H54 (cell line): ENCODE measurements around the gene MTCL1.

Experiments used
- DNase-seq: peaks from one replicate; pipeline ENCODE4 v3.0.0; 2011; ENCODE audit warnings: low spot score, mixed read lengths; ENCODE audit not compliant: insufficient read length
- FAIRE-seq: peaks from 3 replicates; lab custom pipeline; 2011; peaks lifted over from hg19 to GRCh38; lab: Jason Lieb, UNC
- POLR2A ChIP-seq: IDR thresholded peaks from 2 replicates; pipeline ENCODE4 v1.6.1; 2011; ENCODE audit warnings: low read depth, mild to moderate bottlenecking, low read length

The MTCL1 gene

DNA sequence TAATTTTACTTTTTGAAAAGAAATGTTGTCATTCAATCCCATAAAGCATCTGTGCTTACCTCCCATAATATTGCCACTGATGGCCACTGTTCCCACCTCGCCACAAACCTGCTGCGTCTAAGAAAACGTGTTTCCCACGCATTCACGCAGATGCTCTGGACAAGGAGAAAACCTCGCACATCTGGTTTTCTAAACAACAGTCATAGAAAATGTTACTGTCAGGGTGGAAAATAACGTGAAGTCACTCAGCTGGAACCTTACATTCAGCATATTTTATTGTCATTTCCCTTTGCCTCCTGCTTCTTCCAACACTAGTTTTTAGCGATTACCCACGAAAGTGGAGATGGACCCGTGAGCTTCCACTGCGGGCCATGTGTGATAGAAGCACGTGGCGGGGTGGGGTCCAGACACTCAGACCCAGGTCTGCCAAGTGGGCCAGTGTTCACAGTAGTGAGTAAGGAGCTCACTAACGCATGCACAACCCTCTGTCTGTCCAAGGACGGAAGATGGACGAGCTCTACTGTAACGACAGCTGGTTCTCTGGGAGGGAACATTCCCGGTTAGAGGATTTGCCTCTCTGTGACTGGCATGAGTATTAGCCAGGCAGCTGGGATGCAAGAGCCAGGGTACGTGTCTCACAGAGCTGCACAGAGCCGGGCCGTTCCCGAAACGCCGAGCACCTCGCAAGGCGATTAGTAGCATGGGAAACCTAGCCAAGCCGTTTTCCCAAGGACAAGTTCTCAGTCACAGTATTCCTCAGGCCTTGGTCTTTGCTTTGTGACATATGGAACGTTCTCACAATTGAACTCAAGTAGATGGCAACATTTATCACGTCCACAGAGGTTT, 94.5 kb downstream of the MTCL1 start:
- no peak for TF ChIP-seq POLR2A
- DNase-seq (peak; percentile 26), FAIRE-seq (no peak)

DNA sequence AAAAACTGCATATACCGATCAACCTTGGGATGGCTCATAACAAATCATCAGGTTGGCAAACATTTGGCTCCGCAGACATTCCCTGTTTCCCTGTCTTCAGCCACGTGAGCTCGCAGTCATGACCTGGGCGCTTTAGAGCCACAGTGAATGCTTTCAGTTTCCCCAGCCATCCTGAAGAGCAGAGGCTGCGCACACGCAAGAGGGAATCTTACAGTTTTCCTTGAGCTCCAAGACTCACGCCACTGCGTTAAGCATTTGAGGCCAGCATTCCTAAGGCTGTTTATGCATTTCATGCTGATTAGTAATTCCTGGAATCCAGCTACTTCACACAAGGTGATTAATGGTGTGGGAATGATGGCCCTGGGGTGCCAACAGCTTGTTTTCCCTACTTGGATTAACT, 95.1 kb downstream of the MTCL1 start:
- peak; percentile 90 for FAIRE-seq
- TF ChIP-seq POLR2A, result no peak
- DNase-seq, result peak; percentile 87

DNA sequence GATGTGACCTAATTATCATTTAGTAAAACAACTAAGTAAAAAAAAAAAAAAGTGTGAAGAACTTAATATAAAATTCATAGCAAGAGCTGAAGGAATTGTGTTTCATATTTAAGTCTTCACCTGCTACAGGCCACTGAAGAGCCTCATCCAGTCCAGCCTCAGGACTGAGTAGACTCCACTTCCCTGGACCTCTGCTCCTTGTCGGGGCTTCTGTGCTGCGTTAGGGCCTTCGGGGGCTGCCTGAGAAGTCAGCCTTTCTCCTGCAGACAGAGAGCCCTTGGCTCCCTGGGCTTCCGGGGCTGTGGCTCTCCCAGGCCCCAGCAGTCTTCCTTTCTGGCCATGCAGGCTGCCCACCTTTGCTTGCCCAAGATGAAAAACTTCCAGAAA, 95.5 kb downstream of the MTCL1 start:
- TF ChIP-seq POLR2A, result no peak
- FAIRE-seq, result no peak
- DNase-seq, result peak; percentile 23

DNA sequence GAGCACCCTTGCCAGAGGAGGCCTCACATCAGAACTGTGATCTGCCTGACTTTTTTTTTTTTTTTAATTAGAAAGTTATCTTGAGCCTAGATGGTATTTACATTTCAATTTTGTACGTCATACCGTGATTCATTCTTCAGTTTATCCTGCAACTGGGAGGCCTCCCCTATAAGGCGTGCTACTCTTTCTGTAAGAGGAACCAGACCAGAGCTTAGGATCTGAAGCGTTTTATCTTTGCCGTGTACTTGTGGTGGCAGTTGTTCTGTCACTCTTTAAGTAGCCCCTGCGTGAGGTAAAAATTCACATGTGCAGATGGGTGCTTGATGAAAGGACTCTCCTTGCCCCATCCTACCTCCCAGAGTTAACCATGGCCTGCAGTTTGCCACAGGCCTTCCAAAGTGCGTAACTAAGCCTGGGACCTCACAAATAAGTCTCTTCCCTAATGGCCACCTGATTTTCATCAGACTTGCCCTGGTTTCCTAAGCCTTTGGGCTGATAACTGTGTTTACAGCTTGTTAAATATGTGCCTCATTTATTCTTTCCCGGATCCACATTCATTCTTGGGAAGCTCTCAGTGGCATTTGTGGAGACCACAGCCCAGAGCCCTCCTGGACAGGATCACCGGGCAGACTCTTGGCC, 96.0 kb downstream of the MTCL1 start:
- FAIRE-seq, result peak; percentile 33
- TF ChIP-seq POLR2A, result no peak
- peak; percentile 45 for DNase-seq

DNA sequence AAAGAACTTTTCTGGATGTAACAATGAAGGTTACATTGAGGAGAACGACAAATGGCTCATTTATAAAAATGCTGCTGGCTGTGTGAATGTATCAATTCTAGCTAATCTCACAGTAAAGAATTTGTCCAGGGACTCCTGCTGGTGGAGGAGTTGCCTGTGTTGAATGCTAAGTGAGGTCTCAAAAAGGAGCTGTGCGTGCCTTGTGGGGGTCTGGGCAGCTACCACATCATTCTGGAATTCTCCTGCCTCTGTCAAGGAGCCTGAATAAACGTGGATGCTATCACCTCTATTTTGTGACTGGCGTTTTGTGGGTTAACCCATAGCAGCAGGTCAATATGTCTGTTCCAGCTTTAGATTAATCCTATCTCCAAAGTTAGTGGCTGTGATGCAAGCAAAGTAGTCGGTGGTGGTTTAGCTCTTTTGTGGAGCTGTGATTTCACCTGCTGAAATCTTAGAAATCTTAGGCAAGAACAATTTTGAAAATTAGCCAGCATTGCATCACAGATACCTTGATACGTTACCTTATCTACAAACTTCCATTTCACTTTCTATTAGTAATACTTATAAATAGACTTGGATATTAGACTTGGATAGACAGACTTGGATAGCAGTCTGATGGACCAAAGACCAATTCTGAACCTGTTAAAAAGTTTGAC, 96.8 kb downstream of the MTCL1 start:
- no peak for TF ChIP-seq POLR2A
- DNase-seq, result no peak
- no peak for FAIRE-seq

GRCh38 chr18:8803063-8803795, 97.9 kb downstream of the MTCL1 start:
- no peak for FAIRE-seq
- DNase-seq, result no peak
- TF ChIP-seq POLR2A, result no peak

GRCh38 chr18:8803957-8804356, 98.6 kb downstream of the MTCL1 start:
- DNase-seq (no peak), FAIRE-seq (no peak)
- TF ChIP-seq POLR2A, result no peak

- no peak for DNase-seq
- FAIRE-seq, result no peak
- TF ChIP-seq POLR2A, result no peak
These were observed 100.2 kb downstream of the MTCL1 start for GRCh38 chr18:8805552-8805951.

DNA sequence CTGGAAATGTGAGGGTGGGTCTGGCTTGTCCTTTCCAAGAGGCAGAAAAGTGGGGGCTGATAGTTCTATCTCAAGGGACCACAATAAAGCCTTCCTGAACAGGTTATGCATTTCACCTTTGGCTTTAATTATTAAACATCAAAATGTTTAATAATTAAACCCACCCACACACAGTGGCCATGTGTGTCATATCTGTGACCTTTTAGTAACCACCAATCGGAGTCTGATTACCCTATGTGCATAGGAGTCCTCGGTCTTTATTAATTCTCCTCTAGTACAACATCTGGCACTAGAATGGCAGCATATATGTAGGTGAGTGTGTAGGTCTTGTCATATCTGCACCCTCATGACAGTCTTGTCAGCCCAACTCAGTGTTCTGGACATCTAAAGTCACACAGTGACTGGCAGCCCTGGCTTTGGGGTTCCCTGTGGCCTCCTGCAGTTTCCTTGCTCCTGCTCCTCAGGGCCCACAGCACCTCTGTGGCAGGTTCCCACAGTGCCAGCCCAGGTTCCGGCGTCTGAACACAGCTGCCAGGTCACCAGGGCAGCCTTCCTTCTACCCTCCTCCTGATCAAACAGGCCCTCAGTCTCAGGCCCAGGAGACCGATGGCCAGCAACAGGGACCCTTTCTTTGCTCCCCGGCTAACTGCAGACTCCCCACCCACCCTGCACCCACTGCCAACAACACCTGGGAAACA, 100.9 kb downstream of the MTCL1 start:
- no peak for FAIRE-seq
- no peak for DNase-seq
- TF ChIP-seq POLR2A, result no peak

GRCh38 chr18:8806798-8807487, 101.6 kb downstream of the MTCL1 start:
- no peak for TF ChIP-seq POLR2A
- DNase-seq, result no peak
- no peak for FAIRE-seq

DNA sequence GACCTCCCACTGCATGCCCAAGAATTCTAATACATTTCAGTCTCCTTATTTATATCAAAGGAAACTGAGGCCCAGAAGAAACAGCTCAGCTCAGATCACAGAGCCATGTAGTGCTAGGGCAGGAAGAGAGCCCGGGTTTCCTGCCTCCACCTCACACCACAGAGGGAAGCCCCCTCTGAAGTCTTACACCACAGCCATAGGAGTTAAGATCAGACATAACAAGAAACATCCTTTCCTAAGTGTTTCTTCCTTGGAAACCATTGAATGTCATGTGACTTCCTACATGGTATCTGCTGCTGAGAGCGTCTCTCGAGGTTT, 102.1 kb downstream of the MTCL1 start:
- FAIRE-seq, result no peak
- no peak for DNase-seq
- TF ChIP-seq POLR2A, result no peak

GRCh38 chr18:8808001-8808400, 102.6 kb downstream of the MTCL1 start:
- DNase-seq (no peak), FAIRE-seq (no peak)

GRCh38 chr18:8809514-8809913, 104.2 kb downstream of the MTCL1 start:
- no peak for FAIRE-seq
- no peak for DNase-seq
- TF ChIP-seq POLR2A, result no peak

More at GRCh38 chr18:8808001-8808400, 102.6 kb downstream of the MTCL1 start:
- TF ChIP-seq POLR2A, result no peak

DNA sequence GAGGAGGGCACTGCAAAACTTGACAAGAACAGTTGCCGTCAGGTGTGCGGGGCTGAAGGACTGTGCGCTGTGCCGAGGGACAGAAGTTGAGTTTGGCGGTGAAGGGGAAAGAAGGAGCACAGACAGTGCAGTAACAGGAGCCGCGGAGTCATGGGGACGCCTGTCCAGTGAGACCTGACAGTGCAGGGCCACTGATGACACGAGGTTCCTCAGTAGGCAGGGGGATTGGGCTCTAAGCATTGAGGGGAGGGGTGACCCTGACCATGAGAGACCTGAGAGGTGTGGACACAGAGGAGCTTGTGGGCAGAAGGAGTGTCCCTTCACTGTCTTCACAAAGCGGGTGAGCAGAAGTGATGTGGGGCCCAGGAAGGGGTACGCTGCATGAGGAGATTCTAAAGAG, 104.8 kb downstream of the MTCL1 start:
- no peak for TF ChIP-seq POLR2A
- FAIRE-seq, result no peak
- no peak for DNase-seq
